NCI-H226 (cell line): ENCODE measurements around the gene TMEM229B.
A peak's percentile ranks its signal among the peaks of the same experiment; 100 is the strongest.

Experiments used
- DNase-seq: peaks from one replicate; pipeline ENCODE4 v3.0.0-alpha.2; 2015

The TMEM229B gene

DNA sequence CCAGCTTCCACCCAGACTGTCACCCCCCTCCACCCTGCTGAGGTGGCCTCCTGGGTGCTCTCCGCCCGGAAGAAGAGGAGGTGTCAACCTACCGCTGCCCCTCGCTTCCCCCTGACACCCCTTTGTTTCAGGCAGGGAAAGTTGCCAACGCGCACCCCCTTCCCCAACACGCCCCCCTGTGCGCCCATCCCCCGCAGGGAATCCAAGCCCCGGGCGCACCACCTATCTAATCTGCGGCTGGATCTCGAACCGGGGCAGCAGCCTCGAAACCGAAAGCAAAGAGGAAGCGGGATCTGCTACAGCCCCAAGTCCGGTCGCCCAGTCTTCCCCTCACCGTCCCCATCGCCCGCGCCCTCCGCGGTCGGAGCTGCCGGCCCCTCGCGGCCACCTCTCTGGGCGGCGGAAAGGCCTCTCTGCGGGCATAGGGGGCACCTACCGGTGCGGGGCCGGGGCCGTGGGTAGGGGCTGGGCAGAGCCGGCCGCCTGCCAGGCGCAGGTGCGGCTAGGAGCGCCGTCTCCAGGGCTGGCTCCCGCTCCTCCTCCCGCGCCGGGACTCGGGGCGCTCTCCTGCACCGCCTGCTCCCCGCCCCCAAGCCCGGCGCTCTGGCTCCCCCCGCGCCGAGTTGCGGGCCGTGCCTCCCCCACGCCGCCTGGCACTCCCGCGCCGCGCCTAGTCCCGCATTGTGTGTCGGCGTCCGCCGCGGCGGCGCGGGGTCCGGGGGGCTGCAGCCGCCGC, 26.3 kb upstream of the TMEM229B start:
- DNase-seq, result no peak

DNA sequence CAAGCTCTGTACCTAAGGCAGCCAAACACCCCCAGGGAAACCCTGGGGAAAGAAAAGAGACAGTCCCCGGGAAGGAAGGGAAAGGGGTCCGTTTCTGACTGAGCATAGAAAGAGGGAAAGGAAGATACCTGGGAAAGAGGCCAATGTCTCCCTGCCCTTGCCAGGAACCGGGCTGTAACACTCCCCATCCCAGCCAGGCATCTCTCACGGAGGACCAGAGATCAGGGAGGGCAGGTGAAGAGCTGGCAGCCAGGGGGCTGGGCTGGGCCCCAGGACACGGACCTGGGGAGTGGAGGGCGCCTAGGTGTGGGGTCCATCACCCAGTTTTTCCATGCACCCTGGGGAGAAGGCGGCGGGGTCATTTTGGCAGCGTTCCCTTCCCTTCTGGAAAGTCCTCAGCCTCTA, 25.7 kb upstream of the TMEM229B start:
- DNase-seq, result no peak

DNA sequence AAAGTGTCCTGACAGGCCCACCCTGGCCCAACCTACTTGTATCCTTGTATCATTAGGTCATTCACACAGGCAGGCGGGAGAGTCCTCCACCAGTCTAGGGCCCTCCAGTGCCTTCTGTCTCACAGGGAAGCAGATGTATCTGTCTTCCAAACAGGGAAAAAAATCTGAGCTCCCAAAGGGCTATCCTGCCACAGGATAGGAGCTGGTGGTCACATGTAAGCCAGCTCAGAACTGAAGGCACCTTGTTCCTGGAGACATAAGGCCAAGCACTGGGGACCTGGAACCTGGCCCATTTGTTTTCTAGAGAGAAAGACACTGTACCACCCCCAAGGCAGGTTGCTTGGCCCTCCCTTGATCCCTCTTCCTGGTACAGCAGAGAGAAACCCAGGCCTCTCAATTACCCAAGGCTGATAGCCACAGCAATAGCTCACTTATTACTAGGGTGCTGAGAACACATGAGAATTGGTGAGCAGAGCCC, 25.1 kb upstream of the TMEM229B start:
- DNase-seq, result no peak

DNA sequence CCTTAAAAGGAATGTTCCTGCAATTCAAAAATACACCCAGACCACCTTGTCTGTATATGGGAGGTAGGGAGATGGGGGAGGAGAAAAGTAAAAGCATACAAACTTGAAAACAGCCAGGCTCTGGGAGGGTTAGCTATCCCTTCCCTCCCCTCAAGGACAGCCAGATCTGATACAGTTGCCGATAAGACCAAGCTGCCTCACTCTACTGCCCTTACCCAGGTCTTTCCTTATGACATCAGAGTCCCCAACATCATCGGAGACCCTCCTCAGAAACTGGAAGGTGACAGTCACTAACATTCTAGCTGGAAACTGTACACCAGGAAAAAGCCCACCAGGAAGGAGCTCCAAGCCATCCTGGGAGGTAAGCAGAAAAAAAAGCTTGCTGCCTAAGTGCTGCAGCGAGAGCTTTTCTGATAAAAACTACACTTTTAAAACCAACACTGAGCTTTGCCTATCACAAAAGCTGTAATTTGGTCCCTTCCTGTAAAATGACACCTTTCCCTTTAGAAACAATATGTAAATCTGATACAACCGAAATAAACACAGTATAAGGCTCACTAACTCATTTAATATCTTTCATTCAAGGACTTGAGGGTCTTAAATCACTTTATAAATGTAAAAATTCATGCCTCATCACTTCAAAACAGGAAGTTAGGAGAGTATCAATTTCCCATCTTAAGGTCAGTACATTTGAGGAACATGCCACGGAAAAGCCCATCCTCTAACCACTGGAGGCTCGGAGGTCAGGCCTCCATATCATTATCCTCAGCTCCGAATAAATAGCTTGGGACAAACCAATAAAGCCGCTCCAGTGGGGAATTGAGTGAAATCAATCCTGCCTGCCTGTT, 24.2 kb upstream of the TMEM229B start:
- no peak for DNase-seq

DNA sequence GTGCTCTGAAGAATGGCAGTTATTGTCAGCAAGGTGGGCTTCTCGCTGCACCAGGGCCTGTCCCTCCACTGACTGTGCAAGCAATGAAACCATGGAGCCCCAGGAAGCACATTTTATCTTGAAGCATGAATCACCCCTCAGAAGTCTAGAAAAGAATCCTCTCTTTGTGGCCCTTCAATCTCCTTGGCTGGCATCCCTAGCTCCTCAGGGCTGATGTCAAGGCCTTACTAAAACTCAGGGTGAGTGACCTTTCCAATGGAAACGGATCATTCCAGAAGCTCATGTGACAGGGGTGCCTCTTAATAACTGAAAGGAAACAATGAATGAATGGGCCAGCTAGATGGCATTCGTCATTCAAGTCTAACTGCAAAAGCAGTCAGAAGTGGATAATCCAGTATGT, 22.3 kb upstream of the TMEM229B start:
- peak; percentile 48 for DNase-seq

DNA sequence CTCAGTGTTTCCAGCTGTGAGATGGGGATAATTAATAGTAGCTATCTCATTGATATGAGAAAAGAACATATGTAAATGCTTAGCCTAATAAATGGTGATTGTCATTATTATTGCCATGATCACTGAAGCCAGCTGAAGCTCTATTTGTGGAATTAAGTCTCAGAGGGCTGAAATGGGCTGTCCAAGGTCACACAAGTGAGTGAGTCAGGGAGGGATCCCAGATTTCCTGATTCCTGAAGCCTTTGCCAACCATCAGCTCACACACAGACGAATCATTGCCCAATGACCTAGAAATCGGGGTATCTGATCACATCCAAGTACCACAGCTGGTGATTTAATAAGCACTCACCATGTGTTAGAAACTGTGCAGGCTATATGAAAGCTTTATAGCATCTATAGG, 21.6 kb upstream of the TMEM229B start:
- peak; percentile 22 for DNase-seq

DNA sequence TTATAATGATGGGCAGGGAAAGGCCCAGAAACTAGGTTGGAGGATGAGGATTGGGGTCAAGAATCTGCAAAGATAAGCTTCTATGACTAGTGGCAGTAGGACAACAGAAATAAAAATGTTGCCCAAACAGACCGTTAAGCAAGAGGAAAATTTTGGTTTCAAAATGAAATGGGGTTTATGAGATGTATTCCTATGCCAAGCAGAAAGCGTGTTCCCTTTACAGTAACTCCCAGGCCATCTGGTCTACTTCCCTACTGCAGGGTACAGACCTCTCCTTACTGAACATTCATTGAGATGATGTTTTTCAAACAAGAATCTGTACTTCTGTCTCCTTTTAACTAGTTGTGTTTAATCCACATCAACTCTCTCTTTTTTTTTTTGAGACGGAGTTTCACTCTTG, 20.4 kb upstream of the TMEM229B start:
- no peak for DNase-seq

DNA sequence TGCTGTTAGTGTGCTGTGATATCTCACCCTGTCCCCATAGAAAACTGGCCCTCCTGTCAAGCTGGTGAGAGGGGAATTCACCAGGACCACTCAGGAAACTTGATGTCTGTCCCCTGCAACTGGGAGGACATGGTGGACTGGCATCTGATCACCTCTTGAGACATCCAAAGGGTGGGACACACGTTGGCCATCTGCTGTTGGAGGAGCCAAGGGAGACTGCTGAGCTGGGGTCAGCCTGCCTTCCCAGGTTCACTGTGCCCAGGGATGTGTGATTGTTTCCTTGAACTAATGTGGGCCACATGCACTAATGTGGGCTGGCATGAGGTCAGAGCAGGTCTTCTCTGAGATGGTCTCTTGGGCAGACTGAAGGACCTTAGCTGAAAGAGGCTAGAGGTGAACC, 16.7 kb upstream of the TMEM229B start:
- DNase-seq, result no peak

DNA sequence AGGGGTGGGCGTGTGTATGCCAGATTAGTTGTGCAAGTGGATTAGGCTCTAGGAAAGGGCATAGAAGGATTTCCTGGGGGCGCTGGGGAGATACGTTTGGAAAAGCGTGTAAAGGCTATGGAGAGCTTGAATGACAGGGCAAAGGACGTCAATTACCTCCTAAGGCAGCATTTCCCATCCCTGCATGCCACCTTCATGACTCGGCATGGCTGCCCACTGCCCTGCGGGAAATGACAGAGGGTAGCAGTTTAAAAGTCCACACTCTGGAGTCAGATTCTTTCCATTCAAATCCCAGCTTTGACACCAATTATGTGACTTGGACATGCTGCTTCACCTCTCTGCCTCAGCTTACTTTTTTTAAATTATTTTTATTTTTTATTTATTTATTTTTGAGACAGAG, 14.8 kb upstream of the TMEM229B start:
- DNase-seq, result no peak

DNA sequence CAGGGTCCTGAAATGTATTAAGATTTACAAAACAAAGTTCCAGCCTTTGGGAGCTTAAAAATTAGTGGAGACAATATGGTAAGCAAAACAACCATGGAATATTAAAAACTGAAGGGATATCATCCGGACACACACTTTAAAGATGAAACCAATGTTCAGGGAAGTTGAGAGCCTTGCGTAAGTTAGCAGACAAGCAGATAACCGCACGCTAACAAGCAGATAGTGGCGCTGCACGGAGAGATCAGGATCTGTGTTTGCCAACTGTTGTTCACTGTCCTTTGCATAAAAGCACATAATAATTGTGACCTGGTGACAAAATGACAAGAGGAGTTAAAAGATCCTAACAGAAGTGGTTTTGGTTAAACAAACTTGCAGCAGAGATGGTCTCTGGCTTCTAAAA, 14.3 kb upstream of the TMEM229B start:
- no peak for DNase-seq

DNA sequence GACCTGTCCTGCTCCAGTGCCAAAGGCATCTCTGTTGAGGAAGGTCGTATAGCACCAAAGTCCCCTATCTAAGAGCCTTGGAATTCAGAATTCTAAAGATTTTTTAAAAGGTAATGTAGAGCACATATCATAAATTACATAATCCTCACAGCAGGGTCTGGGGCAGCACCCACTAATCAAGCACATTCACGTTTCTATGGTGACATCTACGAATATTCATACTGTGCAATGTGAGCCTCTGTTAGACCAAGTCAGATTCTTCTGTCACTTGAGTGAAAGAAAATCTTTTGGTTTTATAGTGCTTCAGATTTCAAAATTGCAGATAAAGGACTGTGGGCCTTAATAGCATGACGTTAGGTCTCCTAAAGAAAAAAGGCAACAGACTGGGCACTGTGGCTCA, 13.1 kb upstream of the TMEM229B start:
- DNase-seq, result no peak

DNA sequence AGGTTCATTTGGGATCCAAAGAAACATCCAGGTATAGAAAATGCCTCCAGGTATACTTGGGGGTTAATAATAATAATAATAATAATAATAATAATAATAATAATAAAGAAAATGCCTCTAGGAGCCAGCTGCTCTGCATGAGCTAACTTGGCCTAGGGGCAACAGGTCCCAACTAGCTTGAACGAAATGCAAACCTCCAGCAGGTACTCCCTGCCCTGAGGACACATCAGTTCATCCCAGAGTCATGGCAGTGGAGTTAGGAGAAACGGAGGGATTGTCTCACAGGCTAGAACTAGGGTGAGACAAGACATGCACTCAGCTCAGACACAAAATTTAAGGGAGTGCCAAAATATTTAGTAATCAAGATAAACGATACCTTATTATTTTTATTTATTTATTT, 12.5 kb upstream of the TMEM229B start:
- no peak for DNase-seq

DNA sequence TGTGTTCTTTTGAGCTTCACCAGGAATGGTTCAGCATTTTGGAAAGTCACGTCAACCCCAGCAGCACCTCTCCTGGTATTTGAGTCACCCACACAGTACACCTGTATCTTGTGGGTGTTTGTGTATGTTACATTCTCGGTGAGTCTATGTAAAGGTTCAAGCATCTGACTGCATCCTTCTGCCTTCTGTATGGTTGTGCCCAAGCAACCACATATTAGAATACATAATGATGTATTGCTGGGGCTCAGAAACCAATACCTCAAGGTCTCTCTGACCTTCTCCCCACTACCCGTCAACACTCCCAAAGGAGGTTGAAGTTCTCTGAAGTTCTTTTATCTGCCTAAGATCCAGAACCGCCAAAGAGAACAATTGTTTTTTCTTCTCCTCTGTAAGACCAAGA, 9.2 kb upstream of the TMEM229B start:
- no peak for DNase-seq

DNA sequence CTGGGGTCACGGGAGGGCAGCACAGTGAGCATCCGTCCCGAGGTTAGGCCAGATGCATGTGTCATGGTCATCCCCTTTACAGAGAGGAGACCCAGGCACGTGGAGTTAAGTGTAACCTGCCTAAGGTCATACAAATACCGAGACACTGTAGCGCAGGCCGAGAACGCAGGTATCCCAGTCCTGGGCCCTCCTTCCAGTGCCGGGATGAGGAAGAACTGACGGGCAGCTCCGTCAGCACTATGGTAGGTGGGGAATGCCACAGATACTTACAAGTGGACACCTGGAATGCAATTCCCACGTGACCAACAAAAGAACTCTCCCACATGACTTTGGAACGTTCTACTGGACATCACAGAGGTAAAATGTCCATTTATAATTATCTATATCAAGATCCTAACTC, 8.7 kb upstream of the TMEM229B start:
- DNase-seq, result no peak

DNA sequence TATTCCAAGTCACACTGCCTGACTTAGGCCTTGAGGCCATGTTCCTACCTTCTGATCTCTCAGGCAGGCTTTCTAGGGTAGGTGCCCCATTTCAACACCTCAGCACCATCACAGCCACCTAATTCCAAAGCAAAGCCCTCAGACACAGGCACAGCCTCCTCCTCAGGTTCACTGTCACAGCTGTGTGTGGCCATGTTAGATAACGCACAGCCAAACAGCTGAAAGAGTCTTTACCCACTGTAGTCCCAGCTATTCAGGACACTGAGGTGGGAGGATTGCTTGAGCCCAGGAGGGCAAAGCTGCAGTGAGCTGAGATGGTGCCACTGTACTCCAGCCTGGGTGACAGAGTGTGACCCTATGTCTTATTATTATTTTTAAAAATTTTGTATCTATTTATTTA, 7.3 kb upstream of the TMEM229B start:
- no peak for DNase-seq

DNA sequence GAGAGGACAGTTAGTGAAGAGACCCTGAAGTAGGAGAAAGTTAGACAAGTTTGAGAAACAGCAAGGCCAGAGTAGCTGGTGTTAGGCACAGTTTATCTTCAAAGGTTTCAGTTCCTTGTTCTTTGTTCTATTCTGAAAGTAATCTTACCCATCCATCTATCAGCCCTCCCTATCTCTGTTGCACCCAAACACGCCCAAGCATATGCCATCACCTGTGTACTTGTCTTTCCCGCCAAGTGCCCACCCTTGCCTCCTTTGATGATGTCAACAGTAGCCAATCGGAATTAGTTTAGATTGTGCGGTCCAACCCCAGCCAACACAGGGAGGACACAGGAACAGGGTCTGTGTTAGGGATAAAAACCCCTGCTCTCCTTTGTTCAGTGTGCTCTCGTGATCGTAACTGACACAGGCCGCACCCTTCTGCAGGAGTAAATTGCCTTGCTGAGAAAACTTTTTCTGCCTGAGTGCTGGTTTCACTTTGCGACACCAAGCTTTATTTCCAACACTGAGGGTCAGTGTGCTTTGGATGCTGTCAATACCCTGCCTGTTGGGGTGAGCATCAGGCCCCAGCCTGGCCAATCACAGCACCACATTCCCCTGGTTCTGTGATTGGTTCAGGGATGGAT, 4.7 kb upstream of the TMEM229B start:
- DNase-seq, result no peak

DNA sequence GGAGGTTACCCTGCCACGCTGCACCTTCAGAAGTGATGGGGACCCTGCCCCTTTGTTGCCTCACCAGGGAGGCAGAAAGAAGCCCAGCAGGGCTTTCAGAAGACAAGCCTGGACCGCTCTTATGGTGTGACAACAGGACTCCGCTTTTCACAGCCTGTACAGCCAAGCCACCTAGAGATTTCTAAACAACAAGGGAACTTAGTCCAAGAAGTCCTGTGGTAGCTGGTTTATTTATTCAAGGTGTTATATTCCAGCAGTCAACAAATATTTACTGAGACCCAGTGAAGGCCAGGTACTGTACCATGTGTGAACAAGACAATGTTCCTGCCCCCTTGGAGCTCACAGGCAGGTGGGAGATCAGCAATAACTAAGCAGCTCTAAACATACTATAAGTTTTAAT, 4.0 kb upstream of the TMEM229B start:
- no peak for DNase-seq

DNA sequence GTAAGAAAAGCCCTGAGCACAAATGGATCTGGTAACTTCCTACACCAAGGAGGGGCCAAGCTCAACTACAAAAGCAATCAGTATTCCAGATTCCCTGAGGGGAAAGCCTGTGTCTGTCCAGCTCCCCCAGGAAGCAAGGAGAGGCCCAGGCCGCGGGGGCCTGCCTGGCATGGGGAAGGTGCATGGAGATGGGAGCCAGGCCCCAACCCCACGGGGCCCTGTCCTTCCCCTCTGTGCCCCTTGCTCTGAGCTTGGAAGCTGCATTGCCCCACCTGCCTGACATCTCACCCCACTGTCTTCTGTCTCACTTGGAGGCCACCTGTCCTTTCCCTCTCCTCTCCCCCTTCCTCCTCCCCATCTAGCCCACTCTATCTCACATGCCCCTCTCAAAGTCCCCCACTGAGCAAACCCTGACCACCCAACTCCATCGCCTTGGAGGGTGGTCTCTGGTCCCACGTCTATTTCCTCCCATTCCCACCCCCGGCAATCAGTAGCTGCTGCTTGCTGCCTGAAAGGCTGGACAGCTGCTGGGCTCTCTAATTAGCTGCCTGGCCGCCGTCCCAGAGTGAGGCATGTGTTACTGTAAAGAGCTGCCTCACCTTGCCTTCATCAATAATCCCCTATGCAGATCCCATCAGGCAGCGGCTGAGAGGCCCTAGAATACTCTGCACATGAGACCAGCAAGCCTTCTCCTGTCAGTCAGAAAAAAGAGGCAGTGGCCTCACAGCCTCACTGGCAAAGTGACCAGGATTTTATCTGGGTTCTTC, 3.4 kb upstream of the TMEM229B start:
- DNase-seq, result no peak

DNA sequence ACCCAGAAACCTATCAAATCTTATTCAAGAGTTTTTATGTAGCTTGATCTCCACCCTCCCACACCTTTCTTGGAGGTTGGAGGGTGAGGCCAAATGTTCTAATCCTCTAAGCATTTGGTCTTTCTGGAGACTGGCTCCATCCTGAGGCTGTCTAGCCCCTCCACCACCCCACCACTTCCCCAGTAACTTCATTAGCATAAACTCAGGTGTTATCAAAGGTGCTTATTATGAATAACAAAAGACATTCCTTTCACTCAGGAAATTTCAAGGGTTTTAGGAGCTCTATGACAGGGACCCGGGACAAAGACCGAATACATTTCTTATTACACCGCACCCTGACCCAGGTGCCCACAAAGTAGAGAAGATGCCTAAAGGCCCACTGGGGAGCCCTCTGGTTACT, 2.8 kb upstream of the TMEM229B start:
- no peak for DNase-seq

DNA sequence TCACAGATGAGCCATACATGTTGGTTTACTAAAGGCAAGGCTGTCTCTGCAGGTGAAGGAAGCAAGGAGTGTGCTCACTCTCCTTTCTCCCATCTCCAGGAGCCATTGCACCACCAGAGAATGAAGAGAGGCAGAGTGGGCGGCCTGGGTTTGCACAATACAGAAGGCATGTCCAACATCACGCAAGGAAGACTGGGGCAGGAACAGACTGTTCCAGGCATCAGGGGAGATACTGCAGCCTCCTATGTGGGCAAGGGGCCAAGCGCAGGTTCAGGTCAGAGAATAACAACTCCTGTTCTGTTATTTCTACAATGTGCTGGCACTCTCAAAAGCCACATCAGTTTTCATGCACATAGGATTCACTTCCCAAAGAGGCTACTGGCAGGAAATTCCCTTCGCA, 1.7 kb upstream of the TMEM229B start:
- DNase-seq, result no peak

DNA sequence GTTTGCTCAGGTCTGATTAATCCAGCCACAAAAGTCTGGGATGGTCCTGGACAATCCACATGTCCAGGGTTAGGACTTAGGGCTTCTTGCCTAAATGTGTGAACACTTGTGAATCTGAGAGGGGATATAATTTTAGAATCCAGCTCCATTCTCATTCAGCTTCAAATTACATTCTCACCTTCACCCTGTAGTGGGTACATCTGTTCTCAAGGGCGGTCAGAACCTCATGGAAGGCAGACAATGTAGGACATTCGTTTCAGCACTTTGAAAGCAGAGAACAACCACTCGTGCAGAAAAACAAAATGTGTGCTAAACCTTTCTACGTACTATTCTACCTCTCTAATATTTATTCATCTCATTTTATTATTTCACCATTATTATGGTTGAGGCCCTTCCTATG, 1.2 kb downstream of the TMEM229B start:
- no peak for DNase-seq

DNA sequence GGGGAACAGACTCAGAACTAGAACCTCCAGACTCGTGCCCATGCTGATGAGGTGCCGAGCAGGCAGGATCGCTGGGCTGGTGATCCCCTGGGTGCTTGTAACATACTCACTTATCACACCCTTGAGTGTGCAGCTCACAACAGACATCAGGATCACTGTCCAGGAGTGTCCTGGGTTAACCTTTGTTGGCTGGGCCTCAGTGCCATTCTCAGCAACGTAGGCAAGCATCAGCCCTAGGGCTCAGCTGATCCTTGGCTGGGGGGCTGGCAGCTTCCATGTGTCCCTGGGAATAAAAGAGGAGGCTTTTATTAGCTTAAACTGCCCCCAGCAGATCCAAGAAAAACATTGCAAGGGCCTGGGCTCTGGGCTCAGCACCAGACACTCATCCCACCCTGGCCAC, 1.6 kb downstream of the TMEM229B start:
- DNase-seq, result no peak

DNA sequence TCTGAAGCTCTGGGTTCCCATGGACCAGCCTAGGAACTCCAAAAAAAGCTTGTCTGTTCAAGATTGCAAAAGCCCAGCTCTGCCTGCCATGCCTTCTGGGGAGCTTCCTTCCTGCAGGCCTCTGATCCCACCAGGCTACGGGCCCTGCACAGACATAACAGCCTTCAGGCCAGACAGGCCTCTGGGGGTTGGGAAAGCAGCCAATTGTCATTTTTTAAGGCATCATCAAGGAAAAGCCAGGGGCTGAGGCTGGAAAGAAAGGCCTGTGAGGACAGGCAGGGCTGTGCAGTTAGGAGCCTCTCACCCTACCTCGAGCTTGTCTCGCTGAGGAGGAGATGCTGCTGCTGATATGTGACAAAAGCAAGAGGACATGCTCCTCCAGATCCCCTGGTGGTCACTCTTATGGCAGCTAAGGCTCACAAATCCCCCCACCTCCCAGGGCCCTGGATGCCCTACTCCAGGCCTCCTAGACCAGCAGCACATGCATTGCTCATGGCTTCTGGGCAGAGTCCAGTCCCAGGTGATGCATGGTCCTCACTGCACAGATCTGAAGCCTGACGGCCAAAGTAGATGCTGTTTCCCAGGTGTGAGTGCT, 2.9 kb downstream of the TMEM229B start:
- no peak for DNase-seq
